HG03521 (cell line): ENCODE measurements around the gene CDIPT.

ENCODE experiments used
- ATAC-seq: cut with Tn5 transposase; IDR thresholded peaks from one replicate; pipeline ENCODE4 v1.9.1; 2021; ENCODE audit warnings: mild to moderate bottlenecking, moderate library complexity; ENCODE audit not compliant: unreplicated experiment

Gene CDIPT

DNA sequence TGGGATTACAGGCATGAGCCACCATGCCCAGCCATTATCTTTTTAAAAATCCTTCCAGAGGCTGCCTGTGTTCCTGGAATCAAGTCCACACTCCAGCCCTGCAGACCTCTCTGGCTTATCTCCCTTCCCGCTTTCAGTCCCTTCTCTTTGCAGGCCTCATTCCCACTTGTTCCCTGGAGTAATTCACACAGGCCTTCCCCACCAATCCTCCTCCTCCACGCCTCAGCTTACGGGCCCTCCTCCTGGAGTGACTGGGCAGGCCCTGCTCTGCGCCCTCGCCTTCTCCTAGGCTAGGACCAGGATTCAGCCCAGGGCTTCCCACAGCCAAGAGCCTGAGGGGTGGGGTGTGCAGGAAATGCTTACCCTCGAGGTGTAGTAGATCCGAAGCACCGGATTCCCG, 2.8 kb downstream of the CDIPT start:
- ATAC-seq = no peak

- ATAC-seq = no peak
These were observed 4.1 kb downstream of the CDIPT start for GRCh38 chr16:29858974-29859373.

GRCh38 chr16:29858149-29858849, 4.7 kb downstream of the CDIPT start:
- ATAC-seq = no peak

DNA sequence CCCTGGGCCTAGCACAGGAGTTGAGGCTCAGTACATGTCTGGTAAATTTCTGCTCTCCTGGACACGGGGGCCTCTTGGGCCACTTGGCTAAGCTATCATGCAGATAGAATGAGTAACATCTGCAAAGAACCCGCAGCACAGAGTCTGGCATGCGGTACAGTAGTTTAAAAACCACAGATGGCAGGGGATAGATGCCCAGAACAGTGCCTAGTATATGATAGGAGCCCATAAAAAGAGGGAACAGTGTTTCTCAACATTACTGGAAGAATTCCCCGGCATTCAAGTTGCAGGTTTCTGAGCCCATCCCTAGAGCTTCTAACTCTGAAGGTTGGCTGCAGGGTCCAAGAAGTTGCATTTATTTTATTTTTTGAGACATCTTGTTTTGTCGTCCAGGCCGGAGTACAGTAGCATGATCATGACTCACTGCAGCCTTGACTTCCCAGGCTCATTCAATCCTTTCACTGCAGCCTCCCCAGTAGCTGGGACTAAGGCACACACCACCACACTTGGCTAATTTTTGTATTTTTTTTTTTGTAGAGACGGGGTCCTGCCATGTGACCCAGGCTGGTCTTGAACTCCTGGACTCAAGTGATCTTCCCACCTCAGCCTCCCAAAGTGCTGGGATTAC, 5.8 kb downstream of the CDIPT start:
- ATAC-seq = no peak

GRCh38 chr16:29854520-29855100, 8.4 kb downstream of the CDIPT start:
- no peak for ATAC-seq

GRCh38 chr16:29852654-29853053, 10.4 kb downstream of the CDIPT start:
- no peak for ATAC-seq

DNA sequence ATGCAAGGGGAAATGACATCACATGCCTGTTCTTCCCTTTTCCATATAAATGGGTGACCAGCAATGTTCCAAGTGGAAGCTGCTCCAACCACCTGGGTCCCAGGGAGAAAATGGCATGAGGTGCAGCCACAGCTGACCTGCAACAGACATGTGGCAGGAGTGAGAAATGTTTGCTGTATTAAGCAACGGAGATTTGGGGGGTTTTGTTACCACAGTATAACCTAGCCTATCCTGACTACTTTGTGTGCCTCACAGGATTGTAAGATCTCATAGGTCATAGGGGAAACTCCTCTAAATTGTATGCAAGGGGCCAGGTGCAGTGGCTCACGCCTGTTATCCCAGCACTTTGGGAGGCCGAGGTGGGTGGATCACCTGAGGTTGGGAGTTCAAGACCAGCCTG, 12.0 kb downstream of the CDIPT start:
- ATAC-seq = no peak

DNA sequence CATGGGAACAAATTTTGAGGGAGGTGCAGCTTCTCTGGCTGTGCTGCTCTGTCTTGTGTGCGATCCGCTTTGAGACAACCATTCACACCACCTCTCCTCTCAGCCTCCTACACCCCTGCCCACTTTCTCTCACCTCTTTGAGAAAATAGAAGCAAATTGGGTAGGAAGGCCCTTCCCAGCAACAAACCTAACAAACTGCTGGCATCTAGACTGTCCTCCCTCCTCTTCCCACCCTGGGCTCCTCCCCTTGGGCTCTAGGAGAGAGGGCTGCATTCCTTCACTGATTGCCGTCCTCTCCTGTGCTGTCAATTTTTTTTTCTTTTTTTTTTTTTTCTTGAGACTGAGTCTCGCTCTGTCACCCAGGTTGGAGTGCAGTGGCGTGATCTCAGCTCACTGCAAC, 13.5 kb downstream of the CDIPT start:
- no peak for ATAC-seq

GRCh38 chr16:29848420-29849297, 14.4 kb downstream of the CDIPT start:
- no peak for ATAC-seq

DNA sequence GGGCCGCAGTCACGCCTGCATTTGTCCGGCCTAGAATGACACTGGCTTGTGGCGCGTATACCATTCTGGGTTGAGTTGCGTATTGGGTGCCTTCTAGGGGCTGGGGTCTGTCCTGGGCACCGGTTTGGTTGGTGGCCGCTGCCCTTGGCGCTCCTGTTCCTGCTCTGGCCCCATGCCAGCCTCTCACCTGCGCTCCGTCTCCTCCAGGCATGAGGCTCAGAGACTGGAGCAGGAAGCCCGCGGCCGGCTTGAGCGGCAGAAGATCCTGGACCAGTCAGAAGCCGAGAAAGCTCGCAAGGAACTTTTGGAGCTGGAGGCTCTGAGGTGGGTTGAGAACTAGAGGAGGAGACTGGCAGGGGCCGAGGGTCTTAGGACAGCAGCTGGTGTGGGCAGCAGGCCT, 17.4 kb downstream of the CDIPT start:
- ATAC-seq = no peak

GRCh38 chr16:29844575-29845331, 18.3 kb downstream of the CDIPT start:
- ATAC-seq = no peak

DNA sequence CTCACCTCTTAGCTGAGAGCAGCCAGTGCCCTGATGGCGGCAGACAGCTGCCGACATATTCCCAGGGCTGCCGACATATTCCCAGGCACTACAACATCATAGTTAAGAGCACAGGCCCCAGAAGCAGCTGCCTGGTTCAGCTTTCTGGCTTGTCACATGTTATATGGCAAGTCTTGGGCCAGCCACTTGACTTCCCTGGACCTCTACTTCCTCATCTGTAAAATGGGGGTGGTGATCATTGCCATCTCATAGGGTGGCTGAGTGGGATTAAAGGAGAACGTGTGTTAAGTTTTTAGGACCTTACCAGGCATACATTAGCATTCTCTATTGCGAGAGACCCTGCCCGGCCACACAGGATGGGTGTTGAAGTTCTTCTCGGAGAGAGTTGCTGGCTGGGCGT, 19.1 kb downstream of the CDIPT start:
- ATAC-seq = no peak

DNA sequence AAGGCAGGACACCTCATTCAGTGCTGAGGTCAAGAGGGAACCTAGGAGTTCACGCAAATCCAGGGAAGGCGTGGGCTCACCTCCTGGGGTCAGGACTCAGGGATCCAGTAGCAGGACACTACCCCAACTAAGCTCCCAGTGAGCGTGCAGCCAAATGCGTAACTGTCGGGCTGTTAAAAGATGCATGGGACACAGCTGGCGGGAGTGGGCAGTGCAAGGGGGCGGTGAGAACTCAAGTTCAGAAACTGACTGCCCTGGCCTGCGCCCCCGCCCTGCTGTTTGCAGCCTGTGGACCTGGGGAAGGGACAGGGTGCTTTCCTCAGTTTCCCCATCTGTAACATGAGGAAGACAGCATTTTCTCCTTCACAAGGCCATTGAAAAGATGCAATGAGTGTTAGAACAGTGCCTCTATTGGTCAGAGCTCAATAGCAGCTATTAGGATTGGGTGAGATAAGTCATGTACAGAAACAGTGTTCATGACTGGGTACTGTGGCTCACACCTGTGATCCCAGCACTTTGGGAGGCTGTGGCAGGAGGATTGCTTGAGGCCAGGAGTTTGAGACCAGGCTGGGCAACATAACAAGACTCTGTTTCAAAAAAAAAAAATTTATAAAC, 20.2 kb downstream of the CDIPT start:
- no peak for ATAC-seq

GRCh38 chr16:29841631-29842030, 21.4 kb downstream of the CDIPT start:
- ATAC-seq = no peak

DNA sequence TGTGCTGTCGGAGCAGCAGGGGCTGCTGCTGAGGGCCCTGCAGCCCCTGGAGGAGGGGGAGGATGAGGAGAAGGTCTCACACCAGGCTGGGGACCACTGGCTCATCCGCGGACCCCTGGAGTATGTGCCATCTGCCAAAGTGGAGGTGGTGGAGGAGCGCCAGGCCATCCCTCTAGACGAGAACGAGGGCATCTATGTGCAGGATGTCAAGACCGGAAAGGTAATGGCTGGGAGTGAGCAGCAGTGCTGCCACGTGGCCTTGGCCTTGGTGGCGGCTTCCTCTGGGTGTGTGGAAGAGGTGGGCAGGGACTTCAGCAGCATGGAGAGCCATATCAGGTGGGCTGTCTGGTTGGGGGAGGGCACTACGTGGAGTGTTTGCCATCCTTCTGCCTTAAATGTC, 22.8 kb downstream of the CDIPT start:
- ATAC-seq = no peak

DNA sequence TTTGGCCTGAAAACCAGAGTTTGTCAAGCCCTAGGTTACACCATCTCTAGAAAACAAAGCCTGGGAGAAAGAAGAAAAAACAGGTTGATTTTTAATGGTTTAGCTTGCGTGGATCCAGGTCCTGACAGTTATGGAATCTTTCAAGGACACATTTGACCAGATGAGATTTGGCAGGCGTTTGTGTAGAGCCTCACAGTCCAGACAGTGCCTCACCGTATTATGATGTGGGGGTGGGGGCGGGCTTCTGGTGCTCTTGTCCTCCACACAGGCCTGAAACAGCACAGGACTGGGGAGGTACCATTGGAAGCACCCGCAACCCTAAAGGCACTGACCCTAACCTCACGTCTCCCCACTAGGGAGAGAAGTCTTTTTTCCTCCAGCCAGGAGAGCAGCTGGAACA, 23.2 kb downstream of the CDIPT start:
- no peak for ATAC-seq

GRCh38 chr16:29837841-29838240, 25.2 kb downstream of the CDIPT start:
- no peak for ATAC-seq

DNA sequence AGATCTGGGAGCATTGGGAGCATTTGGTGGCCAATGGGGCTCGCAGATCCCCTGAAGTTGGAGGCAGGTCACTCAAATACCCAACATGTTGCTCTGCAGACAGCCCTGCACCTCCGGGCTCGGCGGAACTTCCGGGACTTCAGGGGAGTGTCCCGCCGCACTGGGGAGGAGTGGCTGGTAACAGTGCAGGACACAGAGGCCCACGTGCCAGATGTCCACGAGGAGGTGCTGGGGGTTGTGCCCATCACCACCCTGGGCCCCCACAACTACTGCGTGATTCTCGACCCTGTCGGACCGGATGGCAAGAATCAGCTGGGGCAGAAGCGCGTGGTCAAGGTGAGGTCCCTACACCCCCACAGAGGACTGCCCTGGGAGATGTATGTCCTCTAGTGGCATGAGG, 26.4 kb downstream of the CDIPT start:
- ATAC-seq = no peak

GRCh38 chr16:29835926-29836325, 27.1 kb downstream of the CDIPT start:
- no peak for ATAC-seq

DNA sequence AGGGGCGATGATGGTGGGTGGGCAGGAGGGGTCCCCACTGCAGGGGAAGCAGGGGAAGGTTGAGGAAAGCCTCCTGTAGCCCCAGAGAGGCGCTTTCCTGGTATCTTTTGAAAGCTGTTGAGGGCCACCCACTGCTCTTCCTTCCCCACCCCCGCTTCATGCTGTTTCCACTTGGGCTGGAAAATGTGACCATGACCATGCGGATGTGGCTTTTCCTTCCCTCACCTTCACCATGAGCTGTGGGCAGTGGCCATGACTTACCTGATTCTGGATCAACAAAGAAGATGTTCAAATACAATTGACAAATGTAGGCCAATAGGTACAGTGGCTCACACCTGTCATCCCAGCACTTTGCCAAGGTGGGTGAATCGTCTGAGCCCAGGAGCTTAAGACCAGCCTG, 28.9 kb downstream of the CDIPT start:
- no peak for ATAC-seq
